GM19328 (cell line): ENCODE data around the gene EXOC6.

Experiments used
- ATAC-seq: cut with Tn5 transposase; IDR thresholded peaks from one replicate; pipeline ENCODE4 v1.9.1; 2021; ENCODE audit warnings: mild to moderate bottlenecking, moderate library complexity; ENCODE audit not compliant: unreplicated experiment

EXOC6 gene

GRCh38 chr10:93006435-93007039, 158.2 kb downstream of the EXOC6 start:
- no peak for ATAC-seq

- no peak for ATAC-seq
Measured at GRCh38 chr10:93015722-93016121, 167.4 kb downstream of the EXOC6 start.

GRCh38 chr10:93023013-93023650, 174.8 kb downstream of the EXOC6 start:
- ATAC-seq = no peak

DNA sequence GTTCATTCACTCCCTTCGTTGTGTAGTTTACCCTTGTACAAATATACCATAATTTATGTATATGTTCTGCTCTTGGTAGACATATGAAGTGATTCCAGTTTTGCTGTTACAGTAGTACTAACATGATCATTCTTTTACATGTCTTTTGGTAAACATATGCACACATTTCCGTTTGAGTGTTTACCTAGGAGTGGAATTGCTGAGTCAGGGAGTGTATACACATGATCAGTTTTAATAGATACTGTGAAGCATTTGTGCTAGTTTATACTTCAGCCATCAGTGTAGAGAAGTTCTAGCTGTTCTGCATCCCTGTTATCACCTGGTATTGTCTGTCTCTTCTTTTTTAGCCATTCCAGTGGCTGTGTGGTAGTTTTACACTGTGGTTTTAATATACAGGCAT, 177.8 kb downstream of the EXOC6 start:
- no peak for ATAC-seq

- ATAC-seq = no peak
Measured at GRCh38 chr10:93027508-93027907, 179.2 kb downstream of the EXOC6 start.

GRCh38 chr10:93028883-93029282, 180.6 kb downstream of the EXOC6 start:
- no peak for ATAC-seq

GRCh38 chr10:93030409-93030808, 182.1 kb downstream of the EXOC6 start:
- no peak for ATAC-seq

DNA sequence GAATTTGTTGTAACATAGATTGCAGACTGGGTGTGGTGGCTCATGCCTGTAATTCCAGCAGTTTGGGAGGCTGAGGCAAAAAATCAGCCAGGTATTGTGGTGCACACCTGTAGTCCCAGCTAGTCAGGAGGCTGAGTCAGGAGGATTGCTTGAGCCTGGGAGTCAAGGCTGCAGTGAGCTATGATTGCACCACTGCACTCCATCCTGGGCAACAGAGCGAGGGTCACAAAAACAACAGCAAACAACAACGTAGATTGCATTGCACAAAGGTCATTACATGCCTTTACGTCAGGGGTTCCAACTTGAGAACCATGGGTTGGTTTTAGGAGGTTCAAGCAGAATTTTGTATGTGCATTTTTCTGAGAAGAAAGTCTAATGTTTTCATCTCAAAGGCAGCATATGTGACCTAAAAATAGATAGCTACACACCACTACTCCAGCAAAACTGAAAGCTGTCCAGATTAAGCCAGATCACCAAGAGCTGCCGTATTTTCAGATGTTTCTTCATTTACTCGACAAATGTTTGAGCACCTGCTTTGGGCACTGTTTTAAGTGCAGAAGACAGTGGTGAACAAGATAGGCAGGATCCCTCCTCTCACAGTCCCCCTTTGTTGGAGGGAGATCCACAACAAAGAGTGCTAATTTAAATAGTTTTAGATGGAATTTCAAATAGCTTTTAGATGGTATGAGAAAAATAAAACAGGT, 183.9 kb downstream of the EXOC6 start:
- no peak for ATAC-seq

- no peak for ATAC-seq
Measured at GRCh38 chr10:93032809-93033137, 184.5 kb downstream of the EXOC6 start.

DNA sequence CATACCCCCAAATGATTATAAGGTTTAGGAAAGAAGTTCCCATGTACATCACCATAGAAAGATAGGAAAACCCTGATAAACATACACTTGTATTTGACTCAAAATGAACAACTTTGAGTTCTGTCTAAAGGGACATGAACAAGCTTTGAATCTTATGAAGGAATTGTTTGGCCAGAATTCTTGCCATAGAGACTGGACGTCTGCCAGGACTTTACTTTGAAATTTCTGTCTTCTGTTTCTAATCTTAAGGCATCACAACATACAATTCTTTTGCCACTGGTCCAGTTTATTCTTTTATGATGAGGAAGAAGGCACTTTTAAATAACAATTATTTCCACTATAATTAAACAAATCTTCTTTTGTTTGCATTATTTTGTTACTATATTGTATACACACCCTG, 186.1 kb downstream of the EXOC6 start:
- ATAC-seq = no peak

- ATAC-seq = no peak
Measured at GRCh38 chr10:93039110-93039509, 190.8 kb downstream of the EXOC6 start.

DNA sequence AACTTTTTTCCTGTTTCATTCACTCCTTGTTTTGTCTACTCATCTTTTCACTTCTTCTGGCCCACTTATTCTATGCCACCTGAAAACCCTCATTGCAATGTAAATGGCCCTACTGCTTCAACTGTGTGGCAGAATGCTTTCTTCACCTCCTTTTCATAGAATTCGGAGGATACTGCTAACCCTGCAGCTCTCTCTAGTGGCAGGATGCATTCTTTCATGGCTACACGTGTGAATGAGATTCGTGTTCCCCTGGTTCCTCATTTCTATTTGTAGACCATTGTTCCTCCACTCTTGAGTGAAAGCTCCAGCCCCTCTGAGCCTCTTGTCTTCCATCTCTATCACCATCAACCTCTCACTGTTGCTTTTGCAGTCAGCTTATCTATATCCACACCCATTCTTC, 191.4 kb downstream of the EXOC6 start:
- ATAC-seq = no peak

- ATAC-seq = no peak
Measured at GRCh38 chr10:93054486-93054885, 206.2 kb downstream of the EXOC6 start.

DNA sequence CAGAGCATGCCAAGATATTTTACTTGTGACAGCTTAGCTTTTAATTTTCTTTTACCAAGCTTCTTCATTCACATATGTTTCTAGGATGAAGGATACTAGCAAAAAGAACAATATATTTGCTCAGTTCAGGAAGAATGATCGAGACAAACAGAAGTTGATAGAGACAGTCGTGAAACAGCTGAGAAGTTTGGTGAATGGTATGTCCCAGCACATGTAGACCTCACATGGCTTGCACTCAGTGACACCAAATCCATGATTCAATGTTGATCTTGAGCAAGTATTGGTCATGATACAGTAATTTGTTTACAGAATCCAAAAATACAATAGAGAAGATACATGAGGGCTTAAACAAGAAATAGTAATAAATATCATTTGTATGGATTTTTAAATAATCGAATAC, 209.8 kb downstream of the EXOC6 start:
- ATAC-seq = no peak

- no peak for ATAC-seq
Measured at GRCh38 chr10:93059975-93060886, 211.9 kb downstream of the EXOC6 start, which contains the start of gene CYP26C1. TSS of gene CYP26C1 (plus strand) at chr10:93060798. CDS start at chr10:93061264, 466 bp downstream.

GRCh38 chr10:93060887-93061593, 212.7 kb downstream of the EXOC6 start:
- ATAC-seq = no peak

DNA sequence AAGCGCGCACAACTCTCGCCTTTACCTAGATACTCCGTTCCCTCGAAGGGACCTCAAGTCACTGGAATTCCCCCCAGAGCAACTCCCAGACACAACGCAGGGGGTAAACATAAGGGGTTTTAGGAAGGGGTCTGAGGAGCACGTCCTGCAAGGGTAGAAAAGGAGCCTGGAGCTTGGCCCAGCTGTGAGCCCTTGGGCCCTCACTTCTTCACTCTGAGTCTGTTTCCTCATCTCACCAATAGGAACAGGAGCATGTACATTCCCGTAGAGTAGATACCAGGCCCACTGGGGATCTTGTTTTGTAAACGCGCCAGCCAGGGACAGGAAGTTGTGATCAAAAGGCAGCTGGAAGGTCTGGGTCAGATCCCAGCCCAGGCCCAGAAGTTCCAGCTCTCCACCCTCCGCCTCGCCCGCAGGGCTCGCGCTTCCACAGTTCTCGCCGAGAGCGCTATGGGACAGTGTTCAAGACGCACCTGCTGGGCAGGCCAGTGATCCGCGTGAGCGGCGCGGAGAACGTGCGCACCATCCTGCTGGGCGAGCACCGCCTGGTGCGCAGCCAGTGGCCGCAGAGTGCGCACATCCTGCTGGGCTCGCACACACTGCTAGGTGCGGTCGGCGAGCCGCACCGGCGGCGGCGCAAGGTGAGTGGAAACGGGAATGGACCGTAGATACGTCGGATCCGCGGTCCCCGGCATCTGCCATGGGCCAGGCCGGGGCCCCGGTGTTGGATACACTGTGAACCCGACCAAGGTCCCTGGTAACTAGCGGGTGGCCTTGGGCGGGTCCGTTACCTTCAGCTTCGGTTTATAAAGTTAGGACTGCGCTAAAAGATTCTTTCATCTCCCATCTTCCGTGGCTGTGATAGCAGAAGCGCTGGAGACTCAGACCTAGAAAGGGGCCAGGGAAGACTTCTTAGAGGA, 213.5 kb downstream of the EXOC6 start:
- no peak for ATAC-seq

DNA sequence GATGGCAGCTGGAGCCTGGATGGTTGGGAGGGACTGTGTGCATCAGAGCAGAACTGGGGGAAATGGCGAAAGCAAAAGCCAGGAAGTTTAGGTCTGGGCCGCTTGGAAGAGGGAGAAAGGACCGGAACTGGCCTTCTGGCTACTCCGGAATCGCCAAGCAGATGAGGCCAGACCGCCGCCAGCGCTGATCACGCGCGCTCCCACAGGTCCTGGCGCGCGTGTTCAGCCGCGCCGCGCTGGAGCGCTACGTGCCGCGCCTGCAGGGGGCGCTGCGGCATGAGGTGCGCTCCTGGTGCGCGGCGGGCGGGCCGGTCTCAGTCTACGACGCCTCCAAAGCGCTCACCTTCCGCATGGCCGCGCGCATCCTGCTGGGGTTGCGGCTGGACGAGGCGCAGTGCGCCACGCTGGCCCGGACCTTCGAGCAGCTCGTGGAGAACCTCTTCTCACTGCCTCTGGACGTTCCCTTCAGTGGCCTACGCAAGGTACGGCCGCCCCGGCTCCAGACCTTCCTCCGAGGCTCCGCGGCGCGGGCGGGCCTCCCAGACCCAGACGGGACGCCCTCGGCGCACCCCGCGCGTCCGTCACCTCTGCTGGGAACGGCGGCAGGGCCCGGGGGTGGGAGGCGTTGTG, 214.3 kb downstream of the EXOC6 start:
- no peak for ATAC-seq
